ENCODE measurements around the gene CSMD2.

The CSMD2 gene

DNA sequence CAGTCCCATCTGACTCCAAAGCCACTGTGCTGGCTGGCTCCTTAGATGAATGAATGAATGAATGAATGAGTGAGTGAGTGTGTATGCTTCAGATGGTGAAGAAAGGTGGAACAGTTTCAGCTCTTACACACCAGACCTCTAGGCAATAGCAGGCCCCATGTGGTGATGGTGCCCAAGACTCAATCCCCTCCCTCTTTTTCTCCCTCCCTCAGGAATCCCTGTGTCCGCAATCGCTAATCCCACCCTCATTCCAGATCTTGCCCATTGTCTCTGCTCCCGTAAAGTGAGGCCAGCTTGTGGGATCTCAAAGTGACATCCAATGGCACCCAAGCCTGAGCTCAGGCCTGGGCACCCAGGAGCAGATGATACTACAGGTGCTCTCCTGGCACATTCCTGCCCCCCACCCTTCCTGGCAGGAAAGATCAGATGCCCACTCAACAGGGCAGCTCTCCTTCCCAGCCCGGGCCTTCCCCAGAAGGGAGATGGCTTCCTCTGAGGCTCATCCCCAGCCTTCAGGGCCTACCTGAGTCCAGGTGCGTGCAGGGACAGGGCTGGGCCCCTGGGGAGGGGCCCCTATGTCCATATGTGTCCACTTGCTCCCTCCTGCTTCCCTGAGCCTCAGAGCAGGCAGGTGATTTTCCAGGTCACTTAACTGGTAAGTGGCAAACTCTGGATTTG is 194.7 kb downstream of the CSMD2 start:
- TF ChIP-seq, protein P1, sequence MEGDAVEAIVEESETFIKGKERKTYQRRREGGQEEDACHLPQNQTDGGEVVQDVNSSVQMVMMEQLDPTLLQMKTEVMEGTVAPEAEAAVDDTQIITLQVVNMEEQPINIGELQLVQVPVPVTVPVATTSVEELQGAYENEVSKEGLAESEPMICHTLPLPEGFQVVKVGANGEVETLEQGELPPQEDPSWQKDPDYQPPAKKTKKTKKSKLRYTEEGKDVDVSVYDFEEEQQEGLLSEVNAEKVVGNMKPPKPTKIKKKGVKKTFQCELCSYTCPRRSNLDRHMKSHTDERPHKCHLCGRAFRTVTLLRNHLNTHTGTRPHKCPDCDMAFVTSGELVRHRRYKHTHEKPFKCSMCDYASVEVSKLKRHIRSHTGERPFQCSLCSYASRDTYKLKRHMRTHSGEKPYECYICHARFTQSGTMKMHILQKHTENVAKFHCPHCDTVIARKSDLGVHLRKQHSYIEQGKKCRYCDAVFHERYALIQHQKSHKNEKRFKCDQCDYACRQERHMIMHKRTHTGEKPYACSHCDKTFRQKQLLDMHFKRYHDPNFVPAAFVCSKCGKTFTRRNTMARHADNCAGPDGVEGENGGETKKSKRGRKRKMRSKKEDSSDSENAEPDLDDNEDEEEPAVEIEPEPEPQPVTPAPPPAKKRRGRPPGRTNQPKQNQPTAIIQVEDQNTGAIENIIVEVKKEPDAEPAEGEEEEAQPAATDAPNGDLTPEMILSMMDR (IDR thresholded peaks at IDR 0.05) = no peak
- Histone ChIP-seq H3K9me3 (no peaks in the 10 kb centered on the region), H3K27me3 (no peaks in the 10 kb centered on the region), H3K36me3 (no peaks in the 10 kb centered on the region), H3K4me3 (ENCODE audit: low read depth in 1 of 2, low read length in 1 of 2) (no peak overlapping the region), H3K4me1 (ENCODE audit: control insufficient read depth in 1 of 2, insufficient read depth in 1 of 2, low read depth in 1 of 2, low read length in 1 of 2) (no peaks in the 10 kb centered on the region), H3K27ac (no peak overlapping the region)

DNA sequence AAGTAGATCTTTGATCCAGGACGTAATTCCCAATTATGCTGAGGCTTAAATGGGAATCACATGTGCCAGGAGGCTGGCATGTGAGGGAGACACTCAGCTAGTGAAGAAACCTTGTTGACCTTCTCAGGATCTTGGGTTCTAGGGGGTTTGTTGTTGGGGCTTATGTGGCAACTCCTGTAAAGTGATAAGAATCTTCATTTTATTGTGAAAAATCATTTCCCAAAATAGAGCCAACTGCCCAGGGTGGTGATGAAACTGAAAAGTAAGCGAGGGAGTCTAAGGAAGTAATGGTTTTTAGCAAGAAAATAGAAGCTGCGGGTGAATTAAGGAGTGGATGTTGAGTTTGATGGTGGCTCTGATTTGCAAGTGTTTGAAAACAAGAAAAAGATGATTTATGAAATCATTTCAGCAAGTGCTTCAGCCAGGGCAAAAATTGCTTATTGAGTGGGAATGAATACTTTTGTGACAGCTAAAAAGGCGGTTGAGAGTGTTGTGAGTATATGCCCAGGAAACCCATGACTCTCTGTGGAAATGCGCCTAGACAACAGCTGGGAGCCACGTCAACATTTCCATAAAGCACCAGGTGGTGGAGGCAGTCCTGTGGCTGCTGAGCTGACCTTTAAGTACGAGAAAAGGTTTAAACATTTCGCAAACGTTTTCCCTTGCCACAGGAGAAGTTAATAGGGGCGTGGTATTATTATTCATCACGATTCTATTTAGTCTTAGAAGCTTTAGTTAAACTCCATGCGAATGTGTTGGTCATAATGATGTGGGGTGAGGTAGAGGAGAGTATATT is 198.5 kb downstream of the CSMD2 start:
- H3K4me3 ChIP-seq (ENCODE audit: low read depth in 1 of 2, low read length in 1 of 2) = no peak overlapping the region
- TF ChIP-seq, protein P1 (IDR thresholded peaks at IDR 0.05) = no peak
- no peaks in the 10 kb centered on the region for H3K36me3 ChIP-seq
- no peak overlapping the region for H3K27ac ChIP-seq
- H3K9me3 ChIP-seq = no peaks in the 10 kb centered on the region
- no peaks in the 10 kb centered on the region for H3K4me1 ChIP-seq (ENCODE audit: control insufficient read depth in 1 of 2, insufficient read depth in 1 of 2, low read depth in 1 of 2, low read length in 1 of 2)
- no peaks in the 10 kb centered on the region for H3K27me3 ChIP-seq

DNA sequence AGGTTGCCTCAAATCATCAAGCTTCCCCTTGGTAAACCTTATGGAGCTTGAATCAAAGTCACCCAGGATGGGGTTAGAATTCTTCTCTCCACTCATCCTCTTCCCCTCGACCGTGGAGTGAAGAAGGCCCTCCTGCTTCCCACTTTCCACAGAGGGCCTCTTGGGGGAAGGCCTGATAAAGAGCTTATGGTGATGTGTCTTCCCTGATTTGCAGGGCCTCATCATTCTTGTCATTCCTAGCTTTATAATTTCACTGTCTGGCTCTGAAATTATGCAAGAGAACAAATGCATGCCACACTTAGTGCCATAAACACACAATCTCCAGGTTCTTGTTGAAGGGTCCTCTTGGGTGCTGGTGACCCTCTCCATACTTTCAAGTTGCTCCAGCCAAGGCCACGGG is 199.9 kb downstream of the CSMD2 start:
- H3K36me3 ChIP-seq = no peaks in the 10 kb centered on the region
- H3K27me3 ChIP-seq = no peaks in the 10 kb centered on the region
- TF ChIP-seq, protein P1 (IDR thresholded peaks at IDR 0.05) = no peak

DNA sequence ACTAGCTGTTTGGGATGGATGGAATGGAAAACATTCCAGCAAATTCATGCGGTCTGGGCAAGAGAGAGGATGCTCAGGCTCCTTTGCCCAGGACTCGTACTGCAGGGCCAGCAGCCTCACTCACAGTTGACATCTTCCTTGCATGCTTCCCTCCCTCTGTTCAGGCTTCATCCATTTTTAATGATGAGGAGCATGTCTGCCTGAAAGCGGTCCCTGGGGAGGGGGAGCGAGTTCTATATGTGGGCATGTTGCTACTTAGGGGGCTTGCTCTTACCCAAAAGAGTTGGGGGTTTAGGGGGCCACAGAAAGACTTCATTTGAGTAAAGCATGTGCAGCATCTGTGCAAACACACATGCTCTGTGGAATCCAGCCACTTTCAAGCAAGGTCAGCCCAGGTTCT is 203.0 kb downstream of the CSMD2 start:
- H3K36me3 ChIP-seq = no peaks in the 10 kb centered on the region
- H3K4me3 ChIP-seq (ENCODE audit: low read depth in 1 of 2, low read length in 1 of 2) = no peak overlapping the region
- no peak overlapping the region for H3K27ac ChIP-seq
- no peaks in the 10 kb centered on the region for H3K27me3 ChIP-seq
- no peaks in the 10 kb centered on the region for H3K9me3 ChIP-seq
- TF ChIP-seq, protein P1 (IDR thresholded peaks at IDR 0.05) = no peak
- no peaks in the 10 kb centered on the region for H3K4me1 ChIP-seq (ENCODE audit: control insufficient read depth in 1 of 2, insufficient read depth in 1 of 2, low read depth in 1 of 2, low read length in 1 of 2)

More for the DNA sequence above, 199.9 kb downstream of the CSMD2 start:
- Histone ChIP-seq H3K4me3 (ENCODE audit: low read depth in 1 of 2, low read length in 1 of 2) (no peak overlapping the region), H3K9me3 (no peaks in the 10 kb centered on the region), H3K27ac (no peak overlapping the region), H3K4me1 (ENCODE audit: control insufficient read depth in 1 of 2, insufficient read depth in 1 of 2, low read depth in 1 of 2, low read length in 1 of 2) (no peaks in the 10 kb centered on the region)

DNA sequence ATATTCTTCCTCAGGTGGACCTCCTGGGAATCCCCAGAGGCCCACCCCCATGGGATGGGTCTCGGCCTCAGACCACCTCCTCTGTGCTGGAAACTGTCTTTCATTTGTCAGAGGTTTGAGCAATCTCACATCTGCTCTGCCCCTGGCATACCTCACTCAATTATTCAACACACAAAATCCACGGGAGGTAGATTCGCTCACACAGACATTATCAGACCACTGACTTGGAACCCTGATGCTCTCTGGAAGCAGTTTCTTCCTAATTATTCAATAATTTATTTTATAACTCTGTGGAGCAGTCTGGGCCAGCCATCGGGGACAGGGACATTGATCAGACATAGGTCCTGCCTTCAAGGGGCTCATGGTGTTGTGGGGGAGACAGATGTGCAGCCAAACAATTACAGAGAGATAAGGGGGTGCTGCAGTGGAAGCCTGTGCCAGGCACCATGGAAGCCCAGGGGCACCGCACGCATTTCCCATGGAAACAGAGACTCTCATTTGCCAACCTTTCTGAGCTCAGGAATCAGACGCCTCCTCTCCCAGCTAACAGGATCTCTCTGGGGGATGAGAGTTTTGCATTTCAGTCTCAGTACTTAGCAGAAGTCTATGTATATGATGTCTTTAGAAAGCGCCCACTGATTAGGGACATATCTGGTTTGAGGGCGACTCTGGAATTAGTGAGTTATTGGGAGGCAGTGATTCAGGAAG is 204.7 kb downstream of the CSMD2 start:
- no peaks in the 10 kb centered on the region for H3K36me3 ChIP-seq
- H3K4me3 ChIP-seq (ENCODE audit: low read depth in 1 of 2, low read length in 1 of 2) = no peak overlapping the region
- no peaks in the 10 kb centered on the region for H3K27me3 ChIP-seq
- no peak overlapping the region for H3K27ac ChIP-seq
- TF ChIP-seq, protein P1 (IDR thresholded peaks at IDR 0.05) = no peak
- no peaks in the 10 kb centered on the region for H3K9me3 ChIP-seq
- H3K4me1 ChIP-seq (ENCODE audit: control insufficient read depth in 1 of 2, insufficient read depth in 1 of 2, low read depth in 1 of 2, low read length in 1 of 2) = no peaks in the 10 kb centered on the region

All from neutrophil (primary cell).